DND-41 (cell line): ENCODE results near the gene BACH1.
"Not testable (repeated sequence)": the region's sequence is repeated elsewhere in the genome, so short reads cannot be mapped to it uniquely, and the experiment has no call there.

ENCODE experiments used
- ATAC-seq: fragments of 200-7000 bp; cut with Tn5 transposase; 3 replicates; pipeline ENCODE4 v1.9.1; 2021; ENCODE audit warnings: low read depth; ENCODE audit not compliant: insufficient read depth
- DNase-seq: peaks from one replicate; pipeline ENCODE4 v3.0.0-alpha.2; 2020
- H2AFZ ChIP-seq: 2 replicates; pipeline ENCODE4 v1.6.0; 2012; ENCODE audit warnings: low read depth, low read length
- H3K27ac ChIP-seq: 2 replicates; pipeline ENCODE4 v1.5.1; 2012; ENCODE audit warnings: low read length, inconsistent platforms
- H3K27me3 ChIP-seq: fragments of 200-600 bp; sonication (generic); 2 replicates; pipeline ENCODE4 v1.6.0; 2012; ENCODE audit warnings: low read length, mild to moderate bottlenecking, inconsistent platforms; ENCODE audit not compliant: insufficient read depth, poor library complexity
- H3K36me3 ChIP-seq: 2 replicates; pipeline ENCODE4 v1.5.1; 2012; ENCODE audit warnings: low read length, inconsistent platforms; ENCODE audit not compliant: insufficient read depth
- H3K4me1 ChIP-seq: 2 replicates; pipeline ENCODE4 v1.5.1; 2012; ENCODE audit warnings: mild to moderate bottlenecking, low read length; ENCODE audit not compliant: insufficient read depth
- H3K4me2 ChIP-seq: 2 replicates; pipeline ENCODE4 v1.6.0; 2012; ENCODE audit warnings: mild to moderate bottlenecking, moderate library complexity, low read length, inconsistent platforms; ENCODE audit not compliant: insufficient read depth
- H3K4me3 ChIP-seq, 2 experiments: fragments of 200-600 bp in 1 of 2; shearing (Covaris generic) in 1 of 2; 2 replicates each; pipeline ENCODE4 v1.5.1; 2012 to 2016; ENCODE audit warnings: inconsistent platforms in 2 of 2, low read length in 2 of 2, mild to moderate bottlenecking in 2 of 2, low read depth in 1 of 2, moderate library complexity in 1 of 2
- H3K79me2 ChIP-seq: 2 replicates; pipeline ENCODE4 v1.6.0; 2012; ENCODE audit warnings: low read length, inconsistent platforms; ENCODE audit not compliant: insufficient read depth
- H3K9ac ChIP-seq: 2 replicates; pipeline ENCODE4 v1.6.0; 2012; ENCODE audit warnings: low read depth, mild to moderate bottlenecking, inconsistent platforms, low read length, moderate library complexity
- H3K9me3 ChIP-seq: 2 replicates; pipeline ENCODE4 v1.5.1; 2012; ENCODE audit warnings: low read length, moderate library complexity, mild to moderate bottlenecking, inconsistent platforms; ENCODE audit not compliant: insufficient read depth, severe bottlenecking
- H4K20me1 ChIP-seq: 2 replicates; pipeline ENCODE4 v1.6.0; 2012; ENCODE audit warnings: low read length; ENCODE audit not compliant: insufficient read depth
- CTCF ChIP-seq: IDR thresholded peaks from 2 replicates; pipeline ENCODE4 v1.5.1; 2012; ENCODE audit warnings: borderline replicate concordance, low read length, moderate library complexity, mild to moderate bottlenecking; ENCODE audit not compliant: poor library complexity, severe bottlenecking; ENCODE audit errors: extremely low read depth
- EZH2 ChIP-seq: IDR thresholded peaks from 3 replicates; pipeline ENCODE4 v1.6.1; 2012; ENCODE audit warnings: borderline replicate concordance, low read depth, mild to moderate bottlenecking, moderate library complexity, low read length, inconsistent platforms; ENCODE audit not compliant: severe bottlenecking

BACH1 gene

DNA sequence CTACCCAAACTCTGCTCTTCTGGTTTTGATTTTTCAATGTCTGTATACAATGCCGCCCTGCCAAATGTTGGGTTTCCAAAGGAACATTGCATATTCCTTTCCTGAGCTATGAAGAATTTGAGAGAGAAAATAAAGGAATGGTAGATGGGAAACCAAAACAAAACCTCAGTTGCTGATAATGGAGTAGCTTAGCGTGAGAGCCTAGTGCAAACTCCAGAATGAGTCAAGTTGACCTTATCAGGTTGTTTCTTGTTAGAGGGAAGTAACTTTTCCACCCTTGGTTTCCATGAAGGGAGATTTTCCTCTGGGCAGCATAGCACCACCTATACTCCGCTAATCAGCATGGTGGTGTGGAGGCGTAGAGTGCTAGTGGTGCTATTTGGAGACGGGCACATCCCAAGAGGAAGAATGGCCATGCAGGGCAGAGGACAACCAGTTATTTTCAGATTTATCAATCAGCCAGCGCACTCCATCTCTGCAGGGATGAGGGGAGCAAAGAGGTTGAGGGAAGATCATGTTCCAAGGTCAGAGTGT lies 51.6 kb downstream of the BACH1 start:
- peaks cover 34% of the 10 kb centered on the region for H3K36me3 ChIP-seq
- H3K27me3 ChIP-seq: no peaks in the 10 kb centered on the region
- ATAC-seq (no peak), DNase-seq (no peak)
- TF ChIP-seq EZH2 (no peak), CTCF (no peak)
- no peaks in the 10 kb centered on the region for H3K79me2 ChIP-seq
- H3K4me3 ChIP-seq: no peak overlapping the region
- H3K9ac ChIP-seq: no peak overlapping the region
- no peak overlapping the region for H3K4me2 ChIP-seq
- H3K27ac ChIP-seq: no peak overlapping the region
- H2AFZ ChIP-seq: no peak overlapping the region
- peaks cover 3% of the 10 kb centered on the region; the same call in 1 of the 2 replicates for H4K20me1 ChIP-seq
- peaks cover 12% of the 10 kb centered on the region for H3K9me3 ChIP-seq
- H3K4me1 ChIP-seq: no peaks in the 10 kb centered on the region

DNA sequence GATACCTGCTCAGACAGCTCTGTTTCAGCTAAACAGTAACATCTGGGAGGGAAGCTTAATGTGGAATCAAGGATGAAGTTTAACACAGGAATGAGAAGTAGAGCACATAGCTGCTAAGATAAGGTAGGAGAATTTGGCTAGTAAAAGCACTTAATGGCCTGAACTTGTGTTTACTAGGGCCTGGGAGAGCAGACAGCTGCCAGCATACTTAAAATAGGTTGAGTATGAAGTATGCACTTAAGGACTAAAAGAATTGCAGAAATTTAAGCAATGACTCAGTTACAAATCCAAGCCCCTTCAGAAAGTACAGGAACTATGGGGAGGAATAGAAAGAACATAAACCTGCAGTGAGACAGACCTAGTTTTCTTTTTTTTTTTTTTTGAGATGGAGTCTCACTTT lies 53.0 kb downstream of the BACH1 start:
- no peak overlapping the region for H3K4me2 ChIP-seq
- H3K27ac ChIP-seq: no peak overlapping the region
- H3K4me1 ChIP-seq: no peaks in the 10 kb centered on the region
- peaks cover 12% of the 10 kb centered on the region for H3K9me3 ChIP-seq
- no peak overlapping the region for H3K4me3 ChIP-seq
- ATAC-seq (no peak), DNase-seq (no peak)
- no peak for TF ChIP-seq CTCF
- no peak for TF ChIP-seq EZH2
- H2AFZ ChIP-seq: no peak overlapping the region
- no peak overlapping the region for H3K9ac ChIP-seq
- no peaks in the 10 kb centered on the region for H3K27me3 ChIP-seq
- peaks cover 32% of the 10 kb centered on the region for H3K36me3 ChIP-seq
- H3K79me2 ChIP-seq: no peaks in the 10 kb centered on the region
- peaks cover 3% of the 10 kb centered on the region; the same call in 1 of the 2 replicates for H4K20me1 ChIP-seq

GRCh38 chr21:29355043-29355710 lies 56.5 kb downstream of the BACH1 start:
- not testable (repeated sequence) for H3K4me2 ChIP-seq, H3K27me3 ChIP-seq, H3K79me2 ChIP-seq, H3K9ac ChIP-seq, H3K4me1 ChIP-seq, ATAC-seq, H4K20me1 ChIP-seq, H3K4me3 ChIP-seq, H3K27ac ChIP-seq, H2AFZ ChIP-seq, DNase-seq
- Histone ChIP-seq H3K9me3 (peaks cover 12% of the 10 kb centered on the region), H3K36me3 (peaks cover 27% of the 10 kb centered on the region)

GRCh38 chr21:29356291-29356690 lies 57.6 kb downstream of the BACH1 start:
- not testable (repeated sequence) for ATAC-seq, H3K27me3 ChIP-seq, H3K4me2 ChIP-seq, H3K9ac ChIP-seq, H2AFZ ChIP-seq, DNase-seq, H3K79me2 ChIP-seq, H3K4me3 ChIP-seq, H4K20me1 ChIP-seq, H3K27ac ChIP-seq, H3K4me1 ChIP-seq
- Histone ChIP-seq H3K36me3 (peaks cover 27% of the 10 kb centered on the region), H3K9me3 (peaks cover 12% of the 10 kb centered on the region)

- Histone ChIP-seq H3K36me3 (peaks cover 23% of the 10 kb centered on the region), H3K9me3 (peaks cover 12% of the 10 kb centered on the region)
- DNase-seq, H3K27ac ChIP-seq, H3K27me3 ChIP-seq, H3K4me1 ChIP-seq, ATAC-seq, H3K4me3 ChIP-seq, H3K4me2 ChIP-seq, H3K79me2 ChIP-seq, H4K20me1 ChIP-seq, H3K9ac ChIP-seq, H2AFZ ChIP-seq: not testable (repeated sequence)
Observed at GRCh38 chr21:29356810-29357209, 58.1 kb downstream of the BACH1 start.
